SK-N-SH treated with all-trans-retinoic acid at 6 μM for 48 hours (cell line): ENCODE results near the gene GPHN.

Source experiments
- ATAC-seq: fragments of 200-7000 bp; cut with Tn5 transposase; 3 replicates; pipeline ENCODE4 v1.9.1; 2020; ENCODE audit warnings: mild to moderate bottlenecking, moderate library complexity
- ARNTL ChIP-seq: fragments of 450-650 bp; formaldehyde crosslinking; IDR thresholded peaks from 2 replicates; pipeline ENCODE4 v1.5.0; 2020; ENCODE audit warnings: low read depth, mild to moderate bottlenecking, moderate library complexity, borderline replicate concordance
- BACH2 ChIP-seq: fragments of 250-450 bp; sonication (Bioruptor Pico); IDR thresholded peaks from 2 replicates; pipeline ENCODE4 v1.9.0; 2021; ENCODE audit warnings: mild to moderate bottlenecking, borderline replicate concordance
- CSDC2 ChIP-seq: fragments of 250-450 bp; sonication (Bioruptor Pico); IDR thresholded peaks from 2 replicates; pipeline ENCODE4 v1.5.0; 2020; ENCODE audit warnings: mild to moderate bottlenecking, moderate library complexity
- ESRRG ChIP-seq: fragments of 250-450 bp; sonication (Bioruptor Pico); IDR thresholded peaks from 2 replicates; pipeline ENCODE4 v1.6.1; 2021; ENCODE audit warnings: mild to moderate bottlenecking
- GLIS3 ChIP-seq: fragments of 250-450 bp; sonication (Bioruptor Pico); IDR thresholded peaks from 2 replicates; pipeline ENCODE4 v1.5.0; 2020; ENCODE audit warnings: mild to moderate bottlenecking, moderate library complexity
- ISL1 ChIP-seq: fragments of 250-450 bp; sonication (Bioruptor Pico); IDR thresholded peaks from 2 replicates; pipeline ENCODE4 v2.1.2; 2022; ENCODE audit warnings: mild to moderate bottlenecking, moderate library complexity
- OSR1 ChIP-seq: fragments of 250-450 bp; sonication (Bioruptor Pico); IDR thresholded peaks from 2 replicates; pipeline ENCODE4 v1.8.0; 2022; ENCODE audit warnings: moderate library complexity, mild to moderate bottlenecking, inconsistent platforms
- PPARA ChIP-seq: fragments of 250-450 bp; sonication (Bioruptor Pico); IDR thresholded peaks from 2 replicates; pipeline ENCODE4 v1.5.0; 2020; ENCODE audit warnings: mild to moderate bottlenecking, borderline replicate concordance
- RARB ChIP-seq: fragments of 250-450 bp; sonication (Bioruptor Pico); IDR thresholded peaks from 2 replicates; pipeline ENCODE4 v1.8.0; 2021; ENCODE audit warnings: mild to moderate bottlenecking, moderate library complexity
- SNAI2 ChIP-seq: fragments of 250-450 bp; sonication (Bioruptor Pico); IDR thresholded peaks from 2 replicates; pipeline ENCODE4 v1.5.0; 2020; ENCODE audit warnings: mild to moderate bottlenecking, moderate library complexity
- TCF4 ChIP-seq: fragments of 250-450 bp; sonication (Bioruptor Pico); IDR thresholded peaks from 2 replicates; pipeline ENCODE4 v1.8.0; 2021; ENCODE audit warnings: mild to moderate bottlenecking, moderate library complexity, borderline replicate concordance
- TOX ChIP-seq: fragments of 250-450 bp; sonication (Bioruptor Pico); IDR thresholded peaks from 2 replicates; pipeline ENCODE4 v1.8.0; 2021; ENCODE audit warnings: mild to moderate bottlenecking, moderate library complexity, borderline replicate concordance
- ZC3H10 ChIP-seq: fragments of 250-450 bp; sonication (Bioruptor Pico); IDR thresholded peaks from 2 replicates; pipeline ENCODE4 v1.5.1; 2021; ENCODE audit warnings: mild to moderate bottlenecking, moderate library complexity
- ZFP3 ChIP-seq: fragments of 250-450 bp; sonication (Bioruptor Pico); IDR thresholded peaks from 2 replicates; pipeline ENCODE4 v1.5.0; 2020; ENCODE audit warnings: mild to moderate bottlenecking, moderate library complexity
- ZFP30 ChIP-seq: fragments of 450-650 bp; formaldehyde crosslinking; IDR thresholded peaks from 2 replicates; pipeline ENCODE4 v1.5.0; 2022; ENCODE audit warnings: mild to moderate bottlenecking, moderate library complexity
- ZNF565 ChIP-seq: fragments of 450-650 bp; formaldehyde crosslinking; conservative IDR thresholded peaks from 2 replicates; pipeline ENCODE4 v1.5.0; 2020; ENCODE audit warnings: low read depth, mild to moderate bottlenecking, moderate library complexity
- ZNF70 ChIP-seq: fragments of 450-650 bp; formaldehyde crosslinking; IDR thresholded peaks from 2 replicates; pipeline ENCODE4 v1.5.0; 2020; ENCODE audit warnings: mild to moderate bottlenecking, moderate library complexity
- ZNF8 ChIP-seq: fragments of 450-650 bp; formaldehyde crosslinking; IDR thresholded peaks from 2 replicates; pipeline ENCODE4 v1.5.0; 2020; ENCODE audit warnings: mild to moderate bottlenecking, moderate library complexity
- TF ChIP-seq, protein P1 (sequence below): fragments of 250-450 bp; sonication (Bioruptor Pico); IDR thresholded peaks from 2 replicates; pipeline ENCODE4 v1.8.0; 2021; ENCODE audit warnings: low read depth, mild to moderate bottlenecking, moderate library complexity, borderline replicate concordance
- TF ChIP-seq, protein P2 (sequence below): fragments of 250-450 bp; sonication (Bioruptor Pico); IDR thresholded peaks from 2 replicates; pipeline ENCODE4 v1.8.0; 2020; ENCODE audit warnings: mild to moderate bottlenecking, moderate library complexity, borderline replicate concordance
- TF ChIP-seq, protein P3 (sequence below): fragments of 250-450 bp; sonication (Bioruptor Pico); IDR thresholded peaks from 2 replicates; pipeline ENCODE4 v1.5.1; 2020; ENCODE audit warnings: low read depth, mild to moderate bottlenecking, moderate library complexity
- TF ChIP-seq, protein P4 (sequence below): fragments of 250-450 bp; sonication (Bioruptor Pico); IDR thresholded peaks from 2 replicates; pipeline ENCODE4 v1.5.1; 2021; ENCODE audit warnings: mild to moderate bottlenecking, moderate library complexity
- TF ChIP-seq, protein P5 (sequence below): fragments of 250-450 bp; sonication (Bioruptor Pico); IDR thresholded peaks from 2 replicates; pipeline ENCODE4 v1.5.0; 2020; ENCODE audit warnings: mild to moderate bottlenecking, moderate library complexity

Gene GPHN

DNA sequence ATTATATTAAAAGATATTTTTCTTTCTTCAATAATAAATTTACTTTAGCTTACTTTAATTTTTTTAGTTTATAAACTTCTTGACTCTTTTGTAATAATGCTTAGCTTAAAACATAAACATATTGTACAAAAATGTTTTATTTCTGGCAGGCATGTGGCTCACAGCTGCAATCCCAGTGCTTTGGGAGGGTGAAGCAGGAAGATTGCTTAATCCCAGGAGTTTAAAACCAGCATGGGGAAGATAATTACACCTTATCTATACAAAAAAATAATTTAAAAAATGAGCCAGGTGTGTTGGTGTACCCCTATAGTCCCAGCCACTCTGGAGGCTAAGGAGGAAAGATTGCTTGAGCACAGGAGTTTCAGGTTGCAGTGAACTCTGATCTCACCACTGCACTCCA, 120.7 kb downstream of the GPHN start (continued):
- TF ChIP-seq, protein P1, sequence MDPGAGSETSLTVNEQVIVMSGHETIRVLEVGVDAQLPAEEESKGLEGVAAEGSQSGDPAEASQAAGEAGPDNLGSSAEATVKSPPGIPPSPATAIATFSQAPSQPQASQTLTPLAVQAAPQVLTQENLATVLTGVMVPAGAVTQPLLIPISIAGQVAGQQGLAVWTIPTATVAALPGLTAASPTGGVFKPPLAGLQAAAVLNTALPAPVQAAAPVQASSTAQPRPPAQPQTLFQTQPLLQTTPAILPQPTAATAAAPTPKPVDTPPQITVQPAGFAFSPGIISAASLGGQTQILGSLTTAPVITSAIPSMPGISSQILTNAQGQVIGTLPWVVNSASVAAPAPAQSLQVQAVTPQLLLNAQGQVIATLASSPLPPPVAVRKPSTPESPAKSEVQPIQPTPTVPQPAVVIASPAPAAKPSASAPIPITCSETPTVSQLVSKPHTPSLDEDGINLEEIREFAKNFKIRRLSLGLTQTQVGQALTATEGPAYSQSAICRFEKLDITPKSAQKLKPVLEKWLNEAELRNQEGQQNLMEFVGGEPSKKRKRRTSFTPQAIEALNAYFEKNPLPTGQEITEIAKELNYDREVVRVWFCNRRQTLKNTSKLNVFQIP (CRISPR knock-in tag), result no peak
- TF ChIP-seq, protein P2, sequence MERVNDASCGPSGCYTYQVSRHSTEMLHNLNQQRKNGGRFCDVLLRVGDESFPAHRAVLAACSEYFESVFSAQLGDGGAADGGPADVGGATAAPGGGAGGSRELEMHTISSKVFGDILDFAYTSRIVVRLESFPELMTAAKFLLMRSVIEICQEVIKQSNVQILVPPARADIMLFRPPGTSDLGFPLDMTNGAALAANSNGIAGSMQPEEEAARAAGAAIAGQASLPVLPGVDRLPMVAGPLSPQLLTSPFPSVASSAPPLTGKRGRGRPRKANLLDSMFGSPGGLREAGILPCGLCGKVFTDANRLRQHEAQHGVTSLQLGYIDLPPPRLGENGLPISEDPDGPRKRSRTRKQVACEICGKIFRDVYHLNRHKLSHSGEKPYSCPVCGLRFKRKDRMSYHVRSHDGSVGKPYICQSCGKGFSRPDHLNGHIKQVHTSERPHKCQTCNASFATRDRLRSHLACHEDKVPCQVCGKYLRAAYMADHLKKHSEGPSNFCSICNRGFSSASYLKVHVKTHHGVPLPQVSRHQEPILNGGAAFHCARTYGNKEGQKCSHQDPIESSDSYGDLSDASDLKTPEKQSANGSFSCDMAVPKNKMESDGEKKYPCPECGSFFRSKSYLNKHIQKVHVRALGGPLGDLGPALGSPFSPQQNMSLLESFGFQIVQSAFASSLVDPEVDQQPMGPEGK, result no peak
- TF ChIP-seq RARB (CRISPR knock-in tag), result no peak
- no peak for TF ChIP-seq ARNTL (CRISPR knock-in tag)
- no peak for TF ChIP-seq ISL1 (CRISPR knock-in tag)
- no peak for TF ChIP-seq BACH2

DNA sequence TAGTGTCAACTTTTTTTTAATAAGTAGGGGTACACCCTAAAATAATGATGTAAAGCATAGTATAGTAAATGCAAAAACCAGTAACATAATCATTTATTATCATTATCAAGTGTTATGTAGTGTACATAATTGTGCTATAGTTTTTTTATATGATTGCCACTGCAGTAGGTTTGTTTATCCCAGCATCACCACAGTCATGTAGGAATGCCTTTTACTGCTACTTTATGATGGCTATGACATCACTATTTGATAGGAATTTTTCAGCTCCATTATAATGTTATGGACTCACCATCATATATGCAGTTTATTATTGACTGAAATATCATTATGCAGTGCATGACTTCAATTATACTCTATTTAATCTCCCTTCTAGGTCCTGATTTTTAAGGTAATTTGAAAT, 121.6 kb downstream of the GPHN start:
- no peak for ATAC-seq
- TF ChIP-seq TOX (no peak), ZFP3 (no peak), PPARA (CRISPR knock-in tag) (no peak), ZNF70 (CRISPR knock-in tag) (no peak), GLIS3 (no peak), SNAI2 (no peak), ZC3H10 (CRISPR knock-in tag) (no peak), CSDC2 (CRISPR knock-in tag) (no peak)
- TF ChIP-seq, protein P1 (CRISPR knock-in tag), result no peak
- TF ChIP-seq, all 23 proteins: peak for 0

DNA sequence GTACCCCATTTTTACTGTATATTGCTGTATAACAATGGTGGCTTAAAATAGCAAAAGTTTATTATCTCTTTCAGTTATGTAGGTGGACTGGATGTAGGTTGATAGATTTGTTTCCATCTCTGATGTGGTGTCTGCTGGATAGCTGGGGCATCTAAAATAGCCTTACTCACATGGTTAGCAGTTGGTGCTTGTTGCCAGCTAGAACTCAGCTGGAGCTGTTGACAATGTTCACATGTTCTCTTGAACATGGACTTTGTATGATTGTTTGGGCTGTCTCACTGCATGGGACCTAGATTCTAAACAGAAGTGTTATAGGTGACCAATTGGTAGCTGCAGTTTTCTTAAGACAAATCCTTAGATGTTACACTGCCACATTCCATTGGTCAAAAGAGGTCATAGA, 126.9 kb downstream of the GPHN start:
- TF ChIP-seq, protein P2, result no peak
- TF ChIP-seq, protein P3, sequence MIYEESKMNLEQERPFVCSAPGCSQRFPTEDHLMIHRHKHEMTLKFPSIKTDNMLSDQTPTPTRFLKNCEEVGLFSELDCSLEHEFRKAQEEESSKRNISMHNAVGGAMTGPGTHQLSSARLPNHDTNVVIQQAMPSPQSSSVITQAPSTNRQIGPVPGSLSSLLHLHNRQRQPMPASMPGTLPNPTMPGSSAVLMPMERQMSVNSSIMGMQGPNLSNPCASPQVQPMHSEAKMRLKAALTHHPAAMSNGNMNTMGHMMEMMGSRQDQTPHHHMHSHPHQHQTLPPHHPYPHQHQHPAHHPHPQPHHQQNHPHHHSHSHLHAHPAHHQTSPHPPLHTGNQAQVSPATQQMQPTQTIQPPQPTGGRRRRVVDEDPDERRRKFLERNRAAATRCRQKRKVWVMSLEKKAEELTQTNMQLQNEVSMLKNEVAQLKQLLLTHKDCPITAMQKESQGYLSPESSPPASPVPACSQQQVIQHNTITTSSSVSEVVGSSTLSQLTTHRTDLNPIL (CRISPR knock-in tag), result no peak
- no peak for TF ChIP-seq OSR1 (CRISPR knock-in tag)
- no peak for TF ChIP-seq ZNF8 (CRISPR knock-in tag)
- TF ChIP-seq TOX, result no peak
- TF ChIP-seq ZFP30, result no peak
- no peak for TF ChIP-seq ZNF565 (CRISPR knock-in tag)
- TF ChIP-seq, protein P4, sequence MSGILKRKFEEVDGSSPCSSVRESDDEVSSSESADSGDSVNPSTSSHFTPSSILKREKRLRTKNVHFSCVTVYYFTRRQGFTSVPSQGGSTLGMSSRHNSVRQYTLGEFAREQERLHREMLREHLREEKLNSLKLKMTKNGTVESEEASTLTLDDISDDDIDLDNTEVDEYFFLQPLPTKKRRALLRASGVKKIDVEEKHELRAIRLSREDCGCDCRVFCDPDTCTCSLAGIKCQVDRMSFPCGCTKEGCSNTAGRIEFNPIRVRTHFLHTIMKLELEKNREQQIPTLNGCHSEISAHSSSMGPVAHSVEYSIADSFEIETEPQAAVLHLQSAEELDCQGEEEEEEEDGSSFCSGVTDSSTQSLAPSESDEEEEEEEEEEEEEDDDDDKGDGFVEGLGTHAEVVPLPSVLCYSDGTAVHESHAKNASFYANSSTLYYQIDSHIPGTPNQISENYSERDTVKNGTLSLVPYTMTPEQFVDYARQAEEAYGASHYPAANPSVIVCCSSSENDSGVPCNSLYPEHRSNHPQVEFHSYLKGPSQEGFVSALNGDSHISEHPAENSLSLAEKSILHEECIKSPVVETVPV (CRISPR knock-in tag), result no peak
- TF ChIP-seq GLIS3, result no peak
- TF ChIP-seq TCF4 (CRISPR knock-in tag), result no peak
- TF ChIP-seq SNAI2, result no peak
- no peak for TF ChIP-seq CSDC2 (CRISPR knock-in tag)
- no peak for TF ChIP-seq ZNF70 (CRISPR knock-in tag)
- TF ChIP-seq ESRRG (CRISPR knock-in tag), result no peak
- TF ChIP-seq, protein P5, sequence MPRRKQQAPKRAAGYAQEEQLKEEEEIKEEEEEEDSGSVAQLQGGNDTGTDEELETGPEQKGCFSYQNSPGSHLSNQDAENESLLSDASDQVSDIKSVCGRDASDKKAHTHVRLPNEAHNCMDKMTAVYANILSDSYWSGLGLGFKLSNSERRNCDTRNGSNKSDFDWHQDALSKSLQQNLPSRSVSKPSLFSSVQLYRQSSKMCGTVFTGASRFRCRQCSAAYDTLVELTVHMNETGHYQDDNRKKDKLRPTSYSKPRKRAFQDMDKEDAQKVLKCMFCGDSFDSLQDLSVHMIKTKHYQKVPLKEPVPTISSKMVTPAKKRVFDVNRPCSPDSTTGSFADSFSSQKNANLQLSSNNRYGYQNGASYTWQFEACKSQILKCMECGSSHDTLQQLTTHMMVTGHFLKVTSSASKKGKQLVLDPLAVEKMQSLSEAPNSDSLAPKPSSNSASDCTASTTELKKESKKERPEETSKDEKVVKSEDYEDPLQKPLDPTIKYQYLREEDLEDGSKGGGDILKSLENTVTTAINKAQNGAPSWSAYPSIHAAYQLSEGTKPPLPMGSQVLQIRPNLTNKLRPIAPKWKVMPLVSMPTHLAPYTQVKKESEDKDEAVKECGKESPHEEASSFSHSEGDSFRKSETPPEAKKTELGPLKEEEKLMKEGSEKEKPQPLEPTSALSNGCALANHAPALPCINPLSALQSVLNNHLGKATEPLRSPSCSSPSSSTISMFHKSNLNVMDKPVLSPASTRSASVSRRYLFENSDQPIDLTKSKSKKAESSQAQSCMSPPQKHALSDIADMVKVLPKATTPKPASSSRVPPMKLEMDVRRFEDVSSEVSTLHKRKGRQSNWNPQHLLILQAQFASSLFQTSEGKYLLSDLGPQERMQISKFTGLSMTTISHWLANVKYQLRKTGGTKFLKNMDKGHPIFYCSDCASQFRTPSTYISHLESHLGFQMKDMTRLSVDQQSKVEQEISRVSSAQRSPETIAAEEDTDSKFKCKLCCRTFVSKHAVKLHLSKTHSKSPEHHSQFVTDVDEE (CRISPR knock-in tag), result no peak
- TF ChIP-seq RARB (CRISPR knock-in tag), result no peak
- TF ChIP-seq ISL1 (CRISPR knock-in tag), result no peak
- peak; percentile 27 for ATAC-seq
